Aorta (tissue), 5 donors: ENCODE results near the gene ANKFN1. TPM values are rescaled to one million over a fixed set of nuclear protein-coding genes. Genes with fewer than 3 reads are reported as not detected.
"Not testable (repeated sequence)": the region's sequence is repeated elsewhere in the genome, so short reads cannot be mapped to it uniquely, and the experiment has no call there.

Source experiments
- ATAC-seq: fragments of 200-7000 bp; cut with Tn5 transposase; one replicate; pipeline ENCODE4 v1.9.1; 2022; ENCODE audit warnings: moderate library complexity; ENCODE audit not compliant: low FRiP score
- DNase-seq, 2 donors: peaks; one replicate each; pipeline ENCODE4 v3.0.0-alpha.2; 2020
- H3K27ac ChIP-seq, 2 donors: one replicate each; pipeline ENCODE4 v1.5.1; 2013; ENCODE audit warnings: low read length in 2 of 2, mild to moderate bottlenecking in 2 of 2, moderate library complexity in 2 of 2, control low read depth in 1 of 2, inconsistent platforms in 1 of 2, low read depth in 1 of 2
- H3K27me3 ChIP-seq, 2 donors: one replicate each; pipeline ENCODE4 v1.6.1; 2013; ENCODE audit warnings: control low read depth in 1 of 2, low read length in 1 of 2, mild to moderate bottlenecking in 1 of 2, moderate library complexity in 1 of 2; ENCODE audit not compliant: insufficient read depth in 2 of 2, control insufficient read depth in 1 of 2
- H3K36me3 ChIP-seq, 2 donors: one replicate each; pipeline ENCODE4 v1.6.1; 2013; ENCODE audit warnings: control low read depth in 1 of 2, low read length in 1 of 2, mild to moderate bottlenecking in 1 of 2; ENCODE audit not compliant: insufficient read depth in 2 of 2, control insufficient read depth in 1 of 2
- H3K4me1 ChIP-seq, 2 donors: one replicate each; pipeline ENCODE4 v1.6.1; 2013; ENCODE audit warnings: low read length in 2 of 2, control low read depth in 1 of 2, mild to moderate bottlenecking in 1 of 2, moderate library complexity in 1 of 2; ENCODE audit not compliant: insufficient read depth in 2 of 2, control insufficient read depth in 1 of 2
- H3K4me3 ChIP-seq, 2 donors: one replicate each; pipeline ENCODE4 v1.5.1; 2013; ENCODE audit warnings: low read length in 2 of 2, control low read depth in 1 of 2, mild to moderate bottlenecking in 1 of 2
- H3K9me3 ChIP-seq: one replicate; pipeline ENCODE4 v1.6.1; 2013; ENCODE audit warnings: mild to moderate bottlenecking, low read length; ENCODE audit not compliant: control insufficient read depth
- WGBS, 2 donors: extraction: QIAGEN DNeasy Blood & Tissue Kit; methylation state at CpG; one replicate each; pipeline ENCODE4 v1.1.7; 2013; 5-methylcytosine and 5-hydroxymethylcytosine counted together
- intact Hi-C, 2 donors: fragments of 100-400 bp; cut with DNase I; formaldehyde crosslinking; loops; one replicate each; pipeline versions ENCODE4 v1.14.2 to v1.15.0; 2022
- polyA plus RNA-seq, 2 donors: library from polyadenylated mRNA; stranded (reverse); fragments of 200-250 nt; gene quantifications; one replicate each; pipeline ENCODE4 v1.2.3, GENCODE V29; 2013
- total RNA-seq, 2 donors: library from RNA; stranded (reverse); fragmentation: NEBNext Ultra II Directional; extraction: Animal tissue kit (Norgen Biotek cat#: 25700); gene quantifications; one replicate each; pipeline ENCODE4 v1.2.1, GENCODE V29; 2021
- donor health status: healthy with polysubstance abuse.
- donor health status: Bipolar disorder and iron deficiency.
- donor health status: DM: no; HTN: no; CAD: no.
- donor health status: DM: no; HTN: no; CAD: no.
- donor health status: DM: yes; HTN: yes; CAD: no.

ANKFN1 gene
- total and polyA plus RNA-seq, 4 donors, result 0.15 to 0.99 (median 0.26) TPM; not detected in 1

GRCh38 chr17:56284482-56284881 is 131.2 kb downstream of the ANKFN1 start:
- H3K27ac ChIP-seq, result no peak overlapping the region
- H3K4me3 ChIP-seq, result no peak overlapping the region
- ATAC-seq, result no peak
- WGBS, 2 donors, result 73 to 84% methylated on average over 4 of the region's 4 CpGs
- H3K4me1 ChIP-seq, result no peaks in the 10 kb centered on the region
- DNase-seq, result no peak
- H3K9me3 ChIP-seq, result peaks cover 2% of the 10 kb centered on the region
- intact Hi-C loops, result no loop called here
- no peaks in the 10 kb centered on the region for H3K27me3 ChIP-seq
- no peaks in the 10 kb centered on the region for H3K36me3 ChIP-seq

DNA sequence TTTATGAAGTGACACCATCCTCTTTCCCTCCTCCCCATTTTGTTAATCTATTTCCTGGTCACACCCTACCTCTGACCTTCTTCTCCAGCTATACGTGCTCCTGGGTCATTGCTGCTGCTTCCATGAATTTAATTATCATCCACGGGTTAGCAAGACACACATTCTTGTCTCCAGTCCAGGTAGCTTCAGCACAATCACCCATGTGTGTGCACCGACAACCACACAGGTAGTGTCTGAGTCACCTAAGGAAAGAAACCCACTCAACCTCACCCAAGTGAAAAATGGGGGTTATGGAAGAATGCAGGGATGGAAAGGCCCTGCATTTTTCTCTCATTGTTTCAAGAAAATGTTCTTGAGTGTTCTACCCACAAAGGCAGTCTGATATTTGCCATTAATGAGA is 135.5 kb downstream of the ANKFN1 start:
- H3K27ac ChIP-seq, H3K4me1 ChIP-seq, H3K9me3 ChIP-seq, H3K4me3 ChIP-seq, ATAC-seq, H3K27me3 ChIP-seq, intact Hi-C loops, DNase-seq, H3K36me3 ChIP-seq: not testable (repeated sequence)
- 91 to 92% methylated on average over 3 of the region's 3 CpGs for WGBS, 2 donors

DNA sequence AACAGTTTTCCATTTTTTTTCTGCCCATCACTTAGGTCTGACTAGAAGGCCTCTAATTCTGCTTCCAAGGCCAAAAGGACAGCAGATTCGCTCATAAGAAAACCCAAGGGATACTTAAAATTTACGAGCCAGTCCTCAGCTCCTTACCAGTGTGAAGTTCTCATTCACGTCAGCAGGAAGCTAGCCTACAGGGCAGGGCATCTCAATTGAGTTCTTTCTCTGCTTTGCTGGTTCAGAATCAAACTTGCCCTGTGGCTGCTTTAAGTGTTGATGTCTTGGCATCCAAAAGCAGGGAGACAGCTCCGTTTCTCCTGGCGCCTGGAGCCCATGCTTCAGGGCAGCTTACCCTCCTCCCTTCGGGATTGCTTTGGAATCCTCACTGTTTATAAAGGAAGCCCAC is 136.0 kb downstream of the ANKFN1 start:
- ATAC-seq (no peak), DNase-seq (no peak)
- H3K27me3 ChIP-seq, result no peaks in the 10 kb centered on the region
- peaks cover 5 to 6% of the 10 kb centered on the region in 2 donors for H3K4me1 ChIP-seq
- no peaks in the 10 kb centered on the region for H3K36me3 ChIP-seq
- WGBS, 2 donors, result 32 to 33% methylated on average over 6 of the region's 6 CpGs
- intact Hi-C loops, result no loop called here
- no peak overlapping the region for H3K4me3 ChIP-seq
- H3K27ac ChIP-seq, result no peak overlapping the region
- H3K9me3 ChIP-seq, result peaks cover 2% of the 10 kb centered on the region

DNA sequence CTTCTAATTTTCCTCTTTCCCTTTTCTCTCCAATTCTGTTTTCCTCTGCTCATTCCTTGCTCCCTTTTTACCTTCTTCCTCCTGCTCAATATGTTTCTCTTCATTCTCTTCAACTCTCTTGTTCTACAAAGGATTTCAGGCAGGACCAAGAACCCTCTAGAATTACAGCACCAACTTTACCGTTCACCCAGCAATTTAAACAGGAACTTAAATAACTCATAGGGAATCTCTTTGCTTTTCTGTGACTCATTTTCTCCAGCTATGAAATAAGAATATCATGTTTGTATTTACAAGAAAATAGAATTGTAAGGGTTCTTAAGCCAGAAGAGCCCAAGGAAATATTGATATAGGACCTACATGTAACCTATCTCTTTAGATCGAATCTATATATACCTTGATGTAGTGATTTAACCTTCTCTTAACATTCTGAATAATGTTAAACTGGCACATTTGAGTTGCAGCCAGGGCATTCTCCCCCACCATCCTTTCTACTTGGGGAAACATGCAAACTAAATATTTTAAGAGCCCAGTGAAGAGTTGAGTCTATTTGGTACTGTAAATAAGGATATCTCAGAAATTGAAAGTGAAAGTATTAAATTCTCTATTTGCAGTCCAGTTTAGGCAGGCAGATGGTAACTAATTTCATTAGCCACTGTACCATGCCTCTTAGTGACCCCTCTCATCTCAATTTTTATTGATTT is 137.0 kb downstream of the ANKFN1 start:
- ATAC-seq (no peak), DNase-seq (no peak)
- intact Hi-C loops, result no loop called here
- Histone ChIP-seq H3K27me3 (no peaks in the 10 kb centered on the region), H3K27ac (no peak overlapping the region), H3K4me3 (no peak overlapping the region), H3K9me3 (peaks cover 2% of the 10 kb centered on the region), H3K4me1 (peaks cover 5 to 6% of the 10 kb centered on the region in 2 donors), H3K36me3 (no peaks in the 10 kb centered on the region)
- 67 to 74% methylated on average over 2 of the region's 2 CpGs for WGBS, 2 donors

GRCh38 chr17:56290802-56291118 is 137.5 kb downstream of the ANKFN1 start:
- H3K9me3 ChIP-seq, result peaks cover 2% of the 10 kb centered on the region
- WGBS, 2 donors, result 43 to 51% methylated on average over 1 of the region's 1 CpG
- no peak overlapping the region for H3K27ac ChIP-seq
- H3K36me3 ChIP-seq, result no peaks in the 10 kb centered on the region
- H3K4me1 ChIP-seq, result peaks cover 5 to 6% of the 10 kb centered on the region in 2 donors
- intact Hi-C loops, result no loop called here
- no peak overlapping the region for H3K4me3 ChIP-seq
- ATAC-seq, result no peak
- no peak for DNase-seq
- no peaks in the 10 kb centered on the region for H3K27me3 ChIP-seq

GRCh38 chr17:56291226-56291805 is 138.0 kb downstream of the ANKFN1 start:
- H3K36me3 ChIP-seq, result no peaks in the 10 kb centered on the region
- DNase-seq (no peak), ATAC-seq (no peak)
- WGBS, 2 donors, result 98 to 100% methylated on average over 1 of the region's 1 CpG
- no peak overlapping the region for H3K4me3 ChIP-seq
- H3K9me3 ChIP-seq, result peaks cover 2% of the 10 kb centered on the region
- H3K27me3 ChIP-seq, result no peaks in the 10 kb centered on the region
- no peak overlapping the region for H3K27ac ChIP-seq
- intact Hi-C loops, result no loop called here
- peaks cover 5 to 6% of the 10 kb centered on the region in 2 donors for H3K4me1 ChIP-seq

- Histone ChIP-seq H3K4me1 (peaks cover 5 to 6% of the 10 kb centered on the region in 2 donors), H3K27ac (no peak overlapping the region), H3K27me3 (no peaks in the 10 kb centered on the region), H3K9me3 (peaks cover 1% of the 10 kb centered on the region), H3K4me3 (no peak overlapping the region), H3K36me3 (no peaks in the 10 kb centered on the region)
- WGBS, 2 donors, result 4 to 11% methylated on average over 1 of the region's 1 CpG
- peak; percentile 52 for ATAC-seq
- intact Hi-C loops, result no loop called here
- no peak for DNase-seq
Measured at GRCh38 chr17:56292010-56292409, 138.7 kb downstream of the ANKFN1 start.

DNA sequence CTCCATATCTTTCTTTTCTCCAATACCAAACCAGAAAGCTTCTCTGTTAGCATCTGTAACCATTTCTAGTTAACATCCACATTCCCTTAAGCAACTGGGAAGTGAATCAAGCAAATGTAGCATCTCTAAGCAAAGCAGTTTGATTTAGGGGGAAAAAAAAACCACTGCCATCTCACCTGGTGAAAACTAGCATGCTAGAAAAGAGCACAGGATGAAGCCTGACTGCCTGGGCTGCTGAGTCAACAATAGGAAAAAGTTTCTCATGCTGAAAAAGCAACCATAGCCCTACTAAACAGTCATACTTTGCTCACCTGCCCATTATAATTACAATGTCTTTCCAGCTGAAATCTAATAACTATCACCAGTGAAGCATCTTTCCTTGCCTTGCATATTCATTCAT is 139.3 kb downstream of the ANKFN1 start:
- Histone ChIP-seq H3K9me3 (no peaks in the 10 kb centered on the region), H3K36me3 (no peaks in the 10 kb centered on the region), H3K27ac (no peak overlapping the region), H3K4me1 (peaks cover 5 to 6% of the 10 kb centered on the region in 2 donors), H3K27me3 (no peaks in the 10 kb centered on the region), H3K4me3 (no peak overlapping the region)
- DNase-seq, result no peak
- intact Hi-C loops, result no loop called here
- ATAC-seq, result no peak

DNA sequence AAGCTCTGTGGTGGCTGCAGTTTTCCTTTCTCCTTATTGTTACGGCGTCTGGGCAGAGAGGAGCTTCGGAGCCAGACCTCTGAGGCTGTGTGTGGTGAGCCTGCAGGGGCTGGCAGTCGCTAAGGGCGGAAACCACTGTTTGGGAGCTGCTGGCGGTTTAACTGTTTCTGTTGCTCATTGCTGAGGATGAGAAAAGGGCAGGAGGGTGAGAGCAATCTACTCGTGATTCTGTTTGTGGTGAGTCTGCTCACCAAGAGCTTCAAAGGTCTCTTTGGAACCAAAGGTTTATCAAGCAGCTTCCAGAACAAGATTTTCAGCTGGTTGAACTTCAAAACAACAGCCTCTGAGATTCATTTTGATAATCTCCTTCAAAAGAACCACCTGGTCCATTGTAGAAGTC is 143.9 kb downstream of the ANKFN1 start:
- no peak overlapping the region for H3K27ac ChIP-seq
- no peak for DNase-seq

More for the DNA sequence above, 143.9 kb downstream of the ANKFN1 start:
- no peak for ATAC-seq
- H3K27me3 ChIP-seq, result no peaks in the 10 kb centered on the region
- H3K4me3 ChIP-seq, result no peak overlapping the region
- WGBS, 2 donors, result 3 to 7% methylated on average over 7 of the region's 7 CpGs
- H3K36me3 ChIP-seq, result no peaks in the 10 kb centered on the region
- H3K9me3 ChIP-seq, result no peaks in the 10 kb centered on the region
- H3K4me1 ChIP-seq, result peaks cover 1 to 4% of the 10 kb centered on the region in 2 donors
- intact Hi-C loops, result no loop called here
